ENCODE measurements around the gene CASS4. TPM values are rescaled to one million over a fixed set of nuclear protein-coding genes. Genes with fewer than 3 reads are reported as not detected.
"Not testable (repeated sequence)": the region's sequence is repeated elsewhere in the genome, so short reads cannot be mapped to it uniquely, and the experiment has no call there.

Gene CASS4, protein sequence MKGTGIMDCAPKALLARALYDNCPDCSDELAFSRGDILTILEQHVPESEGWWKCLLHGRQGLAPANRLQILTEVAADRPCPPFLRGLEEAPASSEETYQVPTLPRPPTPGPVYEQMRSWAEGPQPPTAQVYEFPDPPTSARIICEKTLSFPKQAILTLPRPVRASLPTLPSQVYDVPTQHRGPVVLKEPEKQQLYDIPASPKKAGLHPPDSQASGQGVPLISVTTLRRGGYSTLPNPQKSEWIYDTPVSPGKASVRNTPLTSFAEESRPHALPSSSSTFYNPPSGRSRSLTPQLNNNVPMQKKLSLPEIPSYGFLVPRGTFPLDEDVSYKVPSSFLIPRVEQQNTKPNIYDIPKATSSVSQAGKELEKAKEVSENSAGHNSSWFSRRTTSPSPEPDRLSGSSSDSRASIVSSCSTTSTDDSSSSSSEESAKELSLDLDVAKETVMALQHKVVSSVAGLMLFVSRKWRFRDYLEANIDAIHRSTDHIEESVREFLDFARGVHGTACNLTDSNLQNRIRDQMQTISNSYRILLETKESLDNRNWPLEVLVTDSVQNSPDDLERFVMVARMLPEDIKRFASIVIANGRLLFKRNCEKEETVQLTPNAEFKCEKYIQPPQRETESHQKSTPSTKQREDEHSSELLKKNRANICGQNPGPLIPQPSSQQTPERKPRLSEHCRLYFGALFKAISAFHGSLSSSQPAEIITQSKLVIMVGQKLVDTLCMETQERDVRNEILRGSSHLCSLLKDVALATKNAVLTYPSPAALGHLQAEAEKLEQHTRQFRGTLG
- 7.0 TPM for polyA plus RNA-seq (ENCODE audit: insufficient read length)

DNA sequence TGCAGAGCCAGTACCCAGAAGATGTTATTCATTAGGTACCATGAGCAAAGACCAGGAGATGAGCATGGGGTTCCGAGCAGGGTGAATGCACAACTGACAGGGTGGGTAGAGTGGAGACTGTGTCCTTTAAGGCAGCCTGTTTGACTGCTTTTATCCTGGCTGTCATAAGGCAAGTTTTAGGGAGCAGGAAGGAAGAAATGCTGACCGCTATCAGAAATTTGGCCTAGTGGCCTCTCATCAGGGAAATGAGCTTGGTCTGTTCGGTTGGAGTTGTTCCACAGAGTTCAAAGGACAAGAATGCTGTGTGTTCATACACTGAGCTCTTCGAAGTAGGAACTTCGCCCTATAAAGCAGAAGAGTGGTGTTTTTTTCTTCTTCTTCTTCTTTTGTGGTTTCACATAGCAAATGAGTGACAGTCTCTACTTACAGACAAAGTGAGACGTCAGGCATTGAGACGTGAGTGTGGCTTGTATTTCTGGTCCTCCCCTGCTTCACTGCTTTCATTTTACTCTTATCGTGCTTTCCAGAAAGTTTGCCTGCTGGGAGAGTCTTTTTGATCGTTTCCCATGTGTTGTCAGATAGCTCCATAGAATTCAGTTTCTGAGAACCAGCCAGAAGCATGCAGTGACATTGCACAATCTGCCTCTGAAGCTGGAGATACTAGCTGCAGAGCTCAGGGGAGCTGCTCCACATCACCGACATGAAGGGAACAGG lies at the start of gene CASS4:
Gene CASS4 (plus strand): TSS at position 502 of the 714 bp plus-strand sequence. CDS start 199 bp downstream, at position 701.
- no peak for DNase-seq (ENCODE audit: low read depth)

GRCh38 chr20:56362833-56363413 lies 49.1 kb upstream of the CASS4 start:
- no peak for DNase-seq (ENCODE audit: low read depth)

DNA sequence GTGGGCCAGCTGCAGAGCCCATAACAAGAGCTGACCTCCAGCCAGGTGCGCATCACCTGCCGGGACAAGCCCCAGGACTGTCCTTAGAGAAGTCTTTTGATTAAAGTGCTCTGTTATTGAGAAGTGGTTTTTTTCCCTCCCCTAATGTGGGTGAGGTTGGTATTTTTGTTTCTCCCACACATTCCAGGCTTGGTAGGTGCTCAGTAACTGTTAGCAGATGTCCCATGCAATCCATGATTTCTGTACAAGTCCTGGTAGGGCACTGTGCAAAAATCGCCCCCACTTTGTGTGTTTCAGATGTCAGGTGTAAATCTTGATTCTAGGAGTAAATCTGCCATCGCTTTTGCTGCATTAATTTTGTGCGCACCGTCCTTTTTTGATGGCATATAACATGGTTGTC lies 48.6 kb upstream of the CASS4 start:
- no peak for DNase-seq (ENCODE audit: low read depth)

DNA sequence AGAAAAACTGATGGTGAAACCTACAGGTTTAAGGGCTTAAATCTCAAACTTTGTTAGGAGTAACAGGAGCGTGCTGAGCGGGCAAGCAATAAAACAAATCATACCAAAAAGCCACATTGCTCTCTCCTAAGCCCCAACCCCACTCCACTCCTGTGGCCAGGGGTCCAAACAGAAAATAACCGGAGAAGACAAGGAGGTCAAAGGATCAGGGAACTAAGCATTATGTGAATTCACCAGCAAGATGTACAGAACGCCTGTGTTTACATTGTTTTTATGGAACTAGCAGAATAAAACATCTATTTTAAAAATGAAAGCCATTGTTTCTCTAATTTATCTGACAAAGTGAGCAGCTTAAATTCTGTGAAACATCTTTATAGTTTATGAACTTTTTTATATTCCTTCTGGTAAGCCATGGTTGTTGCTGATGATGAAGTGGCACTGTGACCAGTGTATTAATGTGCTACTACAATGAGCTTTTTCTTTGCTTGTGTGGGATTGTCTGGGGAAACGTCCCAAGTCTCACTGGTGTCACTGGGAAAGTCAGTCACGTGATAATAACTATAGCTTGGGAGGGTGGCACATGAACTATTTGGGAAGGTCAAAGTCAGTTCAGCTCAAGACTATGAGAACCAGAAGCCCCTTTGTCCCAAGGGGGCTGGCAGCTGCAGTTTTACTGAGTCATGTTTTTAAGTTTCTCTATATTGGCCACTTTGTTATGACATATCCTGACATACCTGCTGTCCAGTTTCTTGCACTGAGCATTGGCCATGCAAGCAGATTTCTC lies 43.5 kb upstream of the CASS4 start:
- no peak for DNase-seq (ENCODE audit: low read depth)

DNA sequence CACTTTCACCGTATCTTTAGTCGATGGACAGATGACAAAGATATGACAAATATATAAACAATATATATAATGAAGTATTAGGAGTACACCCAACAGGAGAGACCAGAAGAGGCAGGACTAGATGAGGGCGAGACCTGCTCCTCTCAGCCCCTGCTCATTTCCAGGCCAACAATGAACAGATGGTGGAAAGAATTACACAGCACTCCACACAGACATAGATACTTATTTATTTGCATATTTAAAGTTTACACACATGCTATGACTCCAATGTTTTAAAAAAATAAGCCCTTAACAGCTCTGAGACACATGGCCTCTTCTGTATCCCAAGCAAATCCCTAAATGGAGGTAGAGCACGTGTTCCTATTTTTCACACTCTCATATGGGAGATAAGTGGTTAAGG lies 42.9 kb upstream of the CASS4 start:
- DNase-seq (ENCODE audit: low read depth): no peak

GRCh38 chr20:56371977-56372376 lies 40.1 kb upstream of the CASS4 start:
- no peak for DNase-seq (ENCODE audit: low read depth)

- no peak for DNase-seq (ENCODE audit: low read depth)
Observed at GRCh38 chr20:56372850-56373249, 39.2 kb upstream of the CASS4 start.

- no peak for DNase-seq (ENCODE audit: low read depth)
Observed at GRCh38 chr20:56373942-56374341, 38.1 kb upstream of the CASS4 start.

DNA sequence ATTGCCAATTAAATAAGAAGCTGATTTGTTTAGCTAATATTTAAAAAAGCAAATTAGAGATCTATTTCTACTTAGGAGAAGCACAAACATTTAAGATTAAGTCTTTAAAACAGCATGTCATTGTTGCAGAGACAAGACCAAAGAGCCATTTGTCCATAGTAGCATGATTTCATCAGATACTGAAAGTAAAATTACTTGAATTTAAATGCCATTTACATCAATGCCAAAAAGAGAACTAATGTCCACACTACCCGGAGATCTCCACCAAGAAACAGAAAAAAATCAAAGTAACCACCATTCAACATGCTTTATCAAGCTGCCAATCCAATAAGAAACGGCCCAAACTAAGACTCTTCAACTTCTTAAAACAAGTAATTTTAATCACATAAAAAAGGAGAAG lies 35.7 kb upstream of the CASS4 start:
- DNase-seq (ENCODE audit: low read depth): no peak

DNA sequence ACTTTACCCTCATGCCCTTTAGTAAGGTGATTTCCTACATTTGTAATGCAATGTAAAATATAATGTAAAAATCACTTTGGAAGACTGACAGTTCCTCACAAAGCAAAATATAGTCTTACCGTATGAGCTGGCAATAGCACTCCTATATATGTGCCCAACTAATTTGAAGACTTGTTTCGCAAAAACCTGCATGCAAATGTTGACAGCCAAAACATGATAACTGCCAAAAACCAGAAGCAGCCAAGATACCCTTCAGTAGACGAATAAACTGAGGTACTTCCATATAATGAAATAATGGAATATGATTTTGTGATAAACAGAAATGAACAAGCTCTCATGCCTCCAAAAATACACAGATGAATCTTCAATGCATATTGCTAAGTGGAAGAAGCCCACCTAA lies 33.7 kb upstream of the CASS4 start:
- no peak for DNase-seq (ENCODE audit: low read depth)

GRCh38 chr20:56380375-56380774 lies 31.7 kb upstream of the CASS4 start:
- DNase-seq (ENCODE audit: low read depth): no peak

DNA sequence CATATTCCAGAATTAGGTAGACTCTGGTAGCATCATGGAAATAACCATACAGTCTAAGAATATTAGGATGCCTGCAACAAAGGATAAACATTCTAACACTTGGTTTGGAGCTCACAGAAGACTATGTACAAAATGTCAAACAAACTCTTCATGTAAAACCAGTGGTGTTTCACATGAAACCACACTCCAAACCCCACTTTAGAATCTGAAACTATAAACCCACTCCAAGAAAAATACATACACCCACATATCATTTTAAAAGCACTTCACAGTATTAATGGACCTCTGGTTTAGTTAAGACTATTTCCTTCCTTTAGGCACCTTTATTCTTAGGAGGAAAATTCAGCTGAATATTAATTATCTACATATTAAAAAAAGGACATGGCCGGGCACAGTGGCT lies 30.6 kb upstream of the CASS4 start:
- no peak for DNase-seq (ENCODE audit: low read depth)

- DNase-seq (ENCODE audit: low read depth): no peak
Observed at GRCh38 chr20:56382696-56383095, 29.4 kb upstream of the CASS4 start.

DNA sequence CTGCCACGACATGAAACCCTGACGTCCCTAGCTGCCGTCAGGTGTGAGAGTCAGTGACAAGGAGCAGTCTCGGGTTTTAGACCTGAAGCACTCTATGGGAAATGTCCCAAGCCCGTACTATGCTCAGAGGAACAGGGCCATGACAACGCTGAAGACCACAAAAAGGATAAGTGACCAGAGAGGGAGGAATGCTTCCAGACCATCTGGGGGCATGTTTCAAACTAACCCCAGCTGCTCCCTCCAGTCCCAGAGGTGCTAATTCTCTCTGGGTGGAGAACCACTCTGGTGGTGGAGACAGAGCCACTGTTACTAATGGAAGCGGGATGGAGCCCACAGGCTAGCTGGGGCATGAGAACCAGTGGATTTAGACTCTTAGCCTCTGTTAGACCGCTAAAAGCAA lies 28.7 kb upstream of the CASS4 start:
- no peak for DNase-seq (ENCODE audit: low read depth)

- DNase-seq (ENCODE audit: low read depth): no peak
Observed at GRCh38 chr20:56385130-56385529, 26.9 kb upstream of the CASS4 start.

DNA sequence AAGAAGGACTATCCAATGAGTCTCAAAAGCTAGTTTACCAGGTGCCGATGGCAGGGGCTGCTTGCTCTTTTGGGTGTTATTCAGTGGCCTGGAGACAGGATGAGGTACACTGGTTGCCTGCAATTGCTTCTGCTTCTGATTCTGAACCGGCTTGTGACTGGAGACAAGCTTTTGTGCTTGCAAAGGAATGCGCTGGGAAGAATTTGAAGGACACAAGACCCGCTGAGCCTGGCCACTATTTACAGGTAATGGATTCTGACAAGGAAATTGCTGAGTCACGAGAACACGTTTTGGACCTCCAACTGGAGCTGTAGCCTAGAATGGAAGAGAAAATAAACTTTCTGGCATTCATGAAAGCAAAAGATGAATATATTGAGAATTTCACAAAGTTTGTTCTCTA lies 25.8 kb upstream of the CASS4 start:
- DNase-seq (ENCODE audit: low read depth): no peak

- no peak for DNase-seq (ENCODE audit: low read depth)
Observed at GRCh38 chr20:56388882-56389281, 23.2 kb upstream of the CASS4 start.

- no peak for DNase-seq (ENCODE audit: low read depth)
Observed at GRCh38 chr20:56389807-56390206, 22.3 kb upstream of the CASS4 start.

- DNase-seq (ENCODE audit: low read depth): not testable (repeated sequence)
Observed at GRCh38 chr20:56390396-56390795, 21.7 kb upstream of the CASS4 start.

DNA sequence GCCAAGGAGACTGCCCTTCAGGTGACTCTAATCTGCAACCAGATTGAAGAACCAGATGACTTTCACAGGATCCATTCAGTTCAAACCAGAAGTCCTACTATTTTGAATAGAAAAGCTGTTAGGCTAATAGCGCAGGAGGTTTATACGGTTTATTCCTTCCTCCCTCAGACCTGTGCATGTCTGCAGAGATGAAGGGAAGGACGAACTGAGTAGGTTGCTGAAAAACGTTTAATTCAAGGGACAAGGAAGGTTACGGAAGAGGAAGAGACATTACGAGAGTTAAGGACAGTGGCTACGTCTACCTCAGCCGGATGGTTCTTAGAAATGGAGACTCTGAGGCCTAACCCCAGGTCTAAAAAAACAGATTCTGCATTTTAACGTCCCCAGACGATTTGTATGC lies 21.0 kb upstream of the CASS4 start:
- no peak for DNase-seq (ENCODE audit: low read depth)

DNA sequence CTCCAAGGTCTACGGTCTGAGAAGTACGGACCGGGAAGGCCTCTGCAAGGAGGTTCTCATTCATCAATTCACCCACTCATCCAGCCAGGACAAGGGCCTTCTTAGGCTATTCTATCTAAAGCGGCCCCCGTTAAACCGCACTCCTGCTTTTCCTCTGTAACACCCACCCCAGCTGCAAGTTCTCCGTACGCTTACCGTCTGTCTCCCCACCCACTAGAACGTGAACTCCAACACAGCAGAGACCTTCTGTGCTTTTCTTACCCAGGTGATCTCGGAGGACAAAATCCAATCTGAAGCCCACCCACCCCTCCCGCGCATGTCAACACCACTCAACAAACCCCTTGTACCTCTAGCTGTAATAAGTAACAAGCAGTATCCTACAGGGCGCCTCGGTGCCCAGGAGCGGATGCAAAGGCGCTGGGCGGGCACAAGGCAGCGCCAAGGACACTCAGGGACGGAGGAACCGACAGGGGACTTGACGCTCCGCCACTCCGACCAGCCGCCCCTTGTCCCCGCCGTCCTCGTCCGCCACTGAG lies 20.4 kb upstream of the CASS4 start:
- DNase-seq (ENCODE audit: low read depth): no peak

Measured in forelimb muscle (tissue), 1 donor.